Measurements from ENCODE around the gene DVL1.

- no peak for TF ChIP-seq CTCF (IDR thresholded peaks at IDR 0.05)
- no peak for TF ChIP-seq POLR2AphosphoS5 (IDR thresholded peaks at IDR 0.05)
- no peak for TF ChIP-seq POLR2A (IDR thresholded peaks at IDR 0.05)
These were observed 53.9 kb downstream of the DVL1 start for GRCh38 chr1:1295154-1295923.

All from sigmoid colon (tissue), 4 donors.